BJ (cell line): ENCODE results near the gene PIP5KL1. TPM values are rescaled to one million over a fixed set of nuclear protein-coding genes. Genes with fewer than 3 reads are reported as not detected.

Experiments used
- CTCF ChIA-PET: fragments of 350-600 bp; formaldehyde crosslinking; extraction: SDS; loops from one replicate; lab custom pipeline; 2021; ENCODE audit warnings: antibody characterized with exemption, inconsistent platforms; lab: Yijun Ruan, JAX
- POLR2A ChIA-PET: fragments of 300-600 bp; sonication (Branson Sonifier 250); formaldehyde crosslinking; extraction: SDS; loops from one replicate; lab custom pipeline; 2021; ENCODE audit warnings: antibody characterized with exemption; lab: Charles Lee
- DNase-seq: peaks from one replicate; pipeline ENCODE4 v3.0.0-alpha.2; 2011; ENCODE audit warnings: low read depth
- H3K27me3 ChIP-seq: 2 replicates; pipeline ENCODE4 v1.6.0; 2011; ENCODE audit warnings: low read length; ENCODE audit not compliant: control insufficient read depth, insufficient read depth
- H3K36me3 ChIP-seq: 2 replicates; pipeline ENCODE4 v1.5.1; 2011; ENCODE audit warnings: low read length; ENCODE audit not compliant: control insufficient read depth, insufficient read depth
- H3K4me3 ChIP-seq: 2 replicates; pipeline ENCODE4 v1.5.1; 2011; ENCODE audit warnings: low read depth, mild to moderate bottlenecking, control low read depth, low read length
- polyA plus RNA-seq: library from polyadenylated mRNA; depleted of rRNA; stranded (reverse); fragments of >200 nt; gene quantifications from 2 replicates; pipeline ENCODE4 v1.2.3, GENCODE V29; 2011
- TF ChIP-seq, protein P1 (sequence below): IDR thresholded peaks from 2 replicates; pipeline ENCODE4 v1.5.1; 2011; ENCODE audit warnings: low read depth, mild to moderate bottlenecking, control low read depth, inconsistent platforms, low read length, moderate library complexity; ENCODE audit not compliant: insufficient read depth

Gene PIP5KL1
- polyA plus RNA-seq, 1 experiment: 2.3 TPM

- no peak for DNase-seq
- no peaks in the 10 kb centered on the region for H3K27me3 ChIP-seq
- TF ChIP-seq, protein P1, sequence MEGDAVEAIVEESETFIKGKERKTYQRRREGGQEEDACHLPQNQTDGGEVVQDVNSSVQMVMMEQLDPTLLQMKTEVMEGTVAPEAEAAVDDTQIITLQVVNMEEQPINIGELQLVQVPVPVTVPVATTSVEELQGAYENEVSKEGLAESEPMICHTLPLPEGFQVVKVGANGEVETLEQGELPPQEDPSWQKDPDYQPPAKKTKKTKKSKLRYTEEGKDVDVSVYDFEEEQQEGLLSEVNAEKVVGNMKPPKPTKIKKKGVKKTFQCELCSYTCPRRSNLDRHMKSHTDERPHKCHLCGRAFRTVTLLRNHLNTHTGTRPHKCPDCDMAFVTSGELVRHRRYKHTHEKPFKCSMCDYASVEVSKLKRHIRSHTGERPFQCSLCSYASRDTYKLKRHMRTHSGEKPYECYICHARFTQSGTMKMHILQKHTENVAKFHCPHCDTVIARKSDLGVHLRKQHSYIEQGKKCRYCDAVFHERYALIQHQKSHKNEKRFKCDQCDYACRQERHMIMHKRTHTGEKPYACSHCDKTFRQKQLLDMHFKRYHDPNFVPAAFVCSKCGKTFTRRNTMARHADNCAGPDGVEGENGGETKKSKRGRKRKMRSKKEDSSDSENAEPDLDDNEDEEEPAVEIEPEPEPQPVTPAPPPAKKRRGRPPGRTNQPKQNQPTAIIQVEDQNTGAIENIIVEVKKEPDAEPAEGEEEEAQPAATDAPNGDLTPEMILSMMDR: no peak
- CTCF ChIA-PET: interaction anchor here (1.5 to 4.3 kb wide), 3 partner anchors 9 to 164 kb away, joined by 3 to 27 read pairs (median 24); no protein-coding TSS in a partner anchor
- H3K4me3 ChIP-seq: no peak overlapping the region
- peaks cover 5% of the 10 kb centered on the region for H3K36me3 ChIP-seq
- POLR2A ChIA-PET: no interaction called here
Measured at GRCh38 chr9:127953154-127953553, 22.6 kb upstream of the PIP5KL1 start.

GRCh38 chr9:127950513-127951289, 20.1 kb upstream of the PIP5KL1 start:
- CTCF ChIA-PET: interaction anchor here (1.6 to 13.3 kb wide), 3 partner anchors 11 to 215 kb away, joined by 4 to 342 read pairs (median 12); no protein-coding TSS in a partner anchor
- Histone ChIP-seq H3K4me3 (no peak overlapping the region), H3K27me3 (no peaks in the 10 kb centered on the region), H3K36me3 (peaks cover 10% of the 10 kb centered on the region)
- POLR2A ChIA-PET: no interaction called here
- no peak for DNase-seq
- TF ChIP-seq, protein P1: no peak

- peaks cover 14% of the 10 kb centered on the region for H3K36me3 ChIP-seq
- no peaks in the 10 kb centered on the region for H3K27me3 ChIP-seq
- TF ChIP-seq, protein P1: no peak
- H3K4me3 ChIP-seq: no peak overlapping the region
- CTCF ChIA-PET: interaction anchor here (0.9 to 13.3 kb wide), 4 partner anchors 12 to 214 kb away, joined by 3 to 342 read pairs (median 8); no protein-coding TSS in a partner anchor
- POLR2A ChIA-PET: no interaction called here
- no peak for DNase-seq
Measured at GRCh38 chr9:127949827-127950512, 19.4 kb upstream of the PIP5KL1 start.

GRCh38 chr9:127947841-127948710, 17.5 kb upstream of the PIP5KL1 start:
- Histone ChIP-seq H3K4me3 (no peak overlapping the region), H3K27me3 (no peaks in the 10 kb centered on the region), H3K36me3 (peaks cover 23% of the 10 kb centered on the region)
- TF ChIP-seq, protein P1: no peak
- CTCF ChIA-PET: interaction anchor here (0.9 to 13.3 kb wide), 4 partner anchors 9 to 170 kb away, joined by 3 to 342 read pairs (median 9); no protein-coding TSS in a partner anchor
- no peak for DNase-seq
- POLR2A ChIA-PET: no interaction called here
